ENCODE results near the gene BHLHE23. TPM values are rescaled to one million over a fixed set of nuclear protein-coding genes. Genes with fewer than 3 reads are reported as not detected.

The BHLHE23 gene
- total RNA-seq, 4 donors from 2014 or later: not detected

DNA sequence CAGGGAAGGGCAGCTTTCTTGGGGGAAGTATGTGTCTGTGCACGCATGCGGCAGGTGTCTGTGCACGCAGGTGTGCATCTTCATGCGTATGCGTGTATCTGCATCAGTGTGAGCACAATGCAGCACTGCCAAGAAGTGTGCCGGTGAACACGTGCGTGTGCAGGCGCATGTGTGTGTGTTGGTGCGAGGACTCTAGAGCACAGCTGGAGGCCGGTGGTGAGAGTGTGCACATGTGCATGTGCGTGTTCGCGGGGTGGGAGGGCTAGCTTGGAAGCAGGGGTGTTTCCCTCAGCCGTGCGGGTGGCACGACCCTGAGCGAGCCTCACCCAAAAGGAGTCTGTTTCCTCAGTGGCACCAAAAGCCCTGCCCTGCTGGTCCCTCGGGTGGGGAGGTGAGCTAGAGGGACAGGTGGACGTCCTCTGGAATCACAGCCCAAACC lies 46.7 kb downstream of the BHLHE23 start:
- 64% methylated on average over 14 of the region's 20 CpGs for WGBS
- peaks cover 12% of the 10 kb centered on the region for H3K36me3 ChIP-seq

DNA sequence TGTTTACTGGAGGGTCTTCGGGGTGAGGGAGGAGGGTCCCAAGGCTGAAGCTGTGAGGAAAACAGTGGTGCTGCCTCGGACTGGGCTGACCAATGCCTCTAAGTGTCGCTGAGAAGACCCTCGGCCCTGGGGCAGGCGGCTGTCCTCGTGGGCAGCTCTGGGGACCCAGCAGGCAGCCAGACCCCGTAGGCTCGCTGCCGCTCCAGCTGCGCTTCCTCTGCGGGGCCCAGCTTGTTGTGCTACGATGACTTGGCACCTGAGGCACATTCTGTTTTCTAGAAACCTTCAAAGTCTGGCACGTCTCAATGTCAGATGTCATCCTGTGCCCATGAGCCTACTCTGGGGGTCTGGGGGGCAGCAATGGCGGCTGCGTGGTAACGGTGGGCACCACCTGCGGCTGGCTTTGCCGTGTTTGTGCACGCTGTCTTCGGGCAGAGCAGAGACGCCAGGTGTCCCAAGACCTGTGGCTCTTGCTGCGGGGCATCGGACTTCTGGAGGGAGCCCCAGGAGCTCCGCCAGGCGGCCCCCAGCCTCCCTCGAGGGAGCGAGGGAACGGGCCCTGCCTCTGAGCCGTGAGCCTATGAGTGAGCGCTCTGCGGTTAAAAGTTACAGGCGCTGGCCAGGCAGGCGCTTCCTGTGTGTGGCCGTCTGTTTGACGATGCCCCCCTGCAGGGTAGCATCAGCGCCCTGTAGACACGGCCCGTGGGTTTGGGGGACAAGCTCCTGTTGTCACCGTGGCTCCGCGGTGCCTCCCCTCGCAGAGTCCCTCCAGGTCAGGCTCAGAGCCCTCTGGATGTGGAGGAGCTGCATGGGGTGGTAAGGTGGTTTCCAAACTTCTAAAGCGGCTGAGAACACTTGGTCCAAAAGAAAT lies 47.4 kb downstream of the BHLHE23 start:
- no peak overlapping the region for H3K4me3 ChIP-seq
- no peaks in the 10 kb centered on the region for H3K9me3 ChIP-seq
- no peak overlapping the region for H3K27ac ChIP-seq
- H3K4me1 ChIP-seq: peaks cover 5% of the 10 kb centered on the region
- TF ChIP-seq POLR2AphosphoS5 (IDR thresholded peaks at IDR 0.05) (no peak), POLR2A (IDR thresholded peaks at IDR 0.05) (no peak), EP300 (IDR thresholded peaks at IDR 0.05) (no peak)
- TF ChIP-seq, protein P1, sequence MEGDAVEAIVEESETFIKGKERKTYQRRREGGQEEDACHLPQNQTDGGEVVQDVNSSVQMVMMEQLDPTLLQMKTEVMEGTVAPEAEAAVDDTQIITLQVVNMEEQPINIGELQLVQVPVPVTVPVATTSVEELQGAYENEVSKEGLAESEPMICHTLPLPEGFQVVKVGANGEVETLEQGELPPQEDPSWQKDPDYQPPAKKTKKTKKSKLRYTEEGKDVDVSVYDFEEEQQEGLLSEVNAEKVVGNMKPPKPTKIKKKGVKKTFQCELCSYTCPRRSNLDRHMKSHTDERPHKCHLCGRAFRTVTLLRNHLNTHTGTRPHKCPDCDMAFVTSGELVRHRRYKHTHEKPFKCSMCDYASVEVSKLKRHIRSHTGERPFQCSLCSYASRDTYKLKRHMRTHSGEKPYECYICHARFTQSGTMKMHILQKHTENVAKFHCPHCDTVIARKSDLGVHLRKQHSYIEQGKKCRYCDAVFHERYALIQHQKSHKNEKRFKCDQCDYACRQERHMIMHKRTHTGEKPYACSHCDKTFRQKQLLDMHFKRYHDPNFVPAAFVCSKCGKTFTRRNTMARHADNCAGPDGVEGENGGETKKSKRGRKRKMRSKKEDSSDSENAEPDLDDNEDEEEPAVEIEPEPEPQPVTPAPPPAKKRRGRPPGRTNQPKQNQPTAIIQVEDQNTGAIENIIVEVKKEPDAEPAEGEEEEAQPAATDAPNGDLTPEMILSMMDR (IDR thresholded peaks at IDR 0.05): no peak
- 61% methylated on average over 17 of the region's 43 CpGs for WGBS
- H3K27me3 ChIP-seq: no peaks in the 10 kb centered on the region
- peaks cover 12% of the 10 kb centered on the region for H3K36me3 ChIP-seq
- DNase-seq (ENCODE audit: low spot score in 2 of 2): no peak

More for the DNA sequence above, 46.7 kb downstream of the BHLHE23 start:
- Histone ChIP-seq H3K27me3 (no peaks in the 10 kb centered on the region), H3K4me3 (no peak overlapping the region), H3K9me3 (no peaks in the 10 kb centered on the region), H3K27ac (no peak overlapping the region), H3K4me1 (peaks cover 6% of the 10 kb centered on the region)
- no peak for TF ChIP-seq POLR2AphosphoS5 (IDR thresholded peaks at IDR 0.05)
- no peak for TF ChIP-seq POLR2A (IDR thresholded peaks at IDR 0.05)
- TF ChIP-seq, protein P1 (IDR thresholded peaks at IDR 0.05): no peak
- no peak for TF ChIP-seq EP300 (IDR thresholded peaks at IDR 0.05)
- DNase-seq (ENCODE audit: low spot score in 2 of 2): no peak

DNA sequence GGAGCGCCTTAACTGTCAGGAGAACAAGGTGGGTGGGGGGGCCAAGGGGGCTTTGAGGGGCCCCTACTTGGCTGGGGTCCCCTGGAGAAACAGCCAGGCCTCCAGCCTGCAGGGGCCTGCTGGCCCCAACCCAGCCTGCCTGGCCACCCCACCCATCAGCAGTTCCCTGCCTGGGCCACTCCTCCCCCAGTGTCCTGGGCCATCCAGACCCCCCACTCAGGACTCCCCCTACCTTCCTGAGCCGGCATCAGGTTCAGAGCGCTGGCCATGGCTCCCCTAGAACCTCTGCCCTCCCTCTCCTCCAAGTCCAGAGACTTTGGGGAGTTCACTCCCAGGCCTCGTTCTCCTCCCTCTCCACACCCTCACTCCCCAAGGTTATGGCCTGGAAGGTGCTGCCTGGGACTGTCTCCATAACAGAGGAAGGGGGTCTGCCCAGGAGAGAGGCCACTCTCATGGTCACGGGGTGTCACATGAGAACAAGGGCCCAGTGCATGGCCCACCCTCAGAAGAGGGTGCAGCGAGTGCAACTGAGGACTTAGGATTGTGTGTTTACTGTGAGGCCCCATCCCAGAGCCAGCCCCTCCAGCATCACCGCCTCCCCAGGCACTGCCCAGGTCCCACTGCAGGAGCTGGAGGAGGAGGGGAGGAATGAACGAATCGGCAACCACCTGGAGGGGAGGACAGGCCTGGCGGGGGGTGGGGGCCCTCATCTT lies 48.2 kb downstream of the BHLHE23 start:
- WGBS: 87% methylated on average over 6 of the region's 10 CpGs
- peaks cover 11% of the 10 kb centered on the region for H3K36me3 ChIP-seq
- no peak for DNase-seq (ENCODE audit: low spot score in 2 of 2)

DNA sequence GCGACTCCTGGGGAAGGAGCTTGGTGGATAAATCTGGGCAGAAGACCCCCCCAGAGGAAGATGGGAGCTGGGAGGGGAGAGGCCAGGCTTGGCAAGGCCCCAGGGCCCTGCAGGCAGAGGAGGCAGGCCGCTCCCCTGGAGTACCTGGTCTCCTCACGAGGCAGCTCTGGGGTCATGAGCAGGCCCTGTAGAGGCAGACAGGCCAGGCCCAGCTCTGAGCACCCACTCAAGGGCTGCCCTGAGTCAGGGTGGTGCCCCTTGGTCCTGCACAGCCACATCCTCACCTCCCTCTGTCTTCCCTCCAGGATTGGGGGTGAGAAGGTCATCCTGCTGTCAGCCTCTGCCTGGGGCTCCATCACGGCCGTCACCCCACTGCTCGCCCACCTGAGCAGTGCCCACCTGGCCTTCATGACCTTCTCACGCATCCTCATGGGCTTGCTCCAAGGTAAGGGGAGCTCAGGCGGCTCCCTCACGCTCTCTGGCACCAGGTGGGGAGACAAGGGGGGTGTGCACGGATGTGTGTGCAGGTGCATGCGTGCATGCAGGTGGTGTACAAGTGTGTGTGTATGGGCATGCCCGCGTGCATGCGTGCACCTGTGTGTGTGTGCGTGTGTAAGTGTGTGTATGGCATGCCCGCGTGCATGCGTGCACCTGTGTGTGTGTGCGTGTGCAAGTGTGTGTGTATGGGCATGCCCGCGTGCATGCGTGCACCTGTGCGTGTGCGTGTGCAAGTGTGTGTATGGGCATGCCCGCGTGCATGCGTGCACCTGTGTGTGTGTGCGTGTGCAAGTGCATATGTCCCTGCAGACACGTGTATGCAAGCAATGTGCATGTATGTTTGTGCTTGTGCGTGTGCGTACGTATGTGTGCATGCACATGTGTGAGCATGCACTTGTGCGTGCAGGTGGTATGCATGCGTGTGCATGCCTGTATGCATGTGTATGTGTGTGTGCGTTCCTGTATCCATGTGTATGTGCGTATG lies 49.3 kb downstream of the BHLHE23 start:
- Histone ChIP-seq H3K4me1 (peaks cover 24% of the 10 kb centered on the region), H3K27ac (no peak overlapping the region), H3K4me3 (no peak overlapping the region), H3K9me3 (no peaks in the 10 kb centered on the region), H3K36me3 (peaks cover 2% of the 10 kb centered on the region), H3K27me3 (no peaks in the 10 kb centered on the region)
- DNase-seq (ENCODE audit: low spot score in 2 of 2): no peak
- WGBS: 94% methylated on average over 23 of the region's 36 CpGs
- TF ChIP-seq, protein P1 (IDR thresholded peaks at IDR 0.05): no peak
- TF ChIP-seq POLR2A (IDR thresholded peaks at IDR 0.05): no peak
- no peak for TF ChIP-seq POLR2AphosphoS5 (IDR thresholded peaks at IDR 0.05)
- TF ChIP-seq EP300 (IDR thresholded peaks at IDR 0.05): no peak

More for the DNA sequence above, 48.2 kb downstream of the BHLHE23 start:
- Histone ChIP-seq H3K4me3 (no peak overlapping the region), H3K4me1 (peaks cover 13% of the 10 kb centered on the region), H3K27me3 (no peaks in the 10 kb centered on the region), H3K27ac (no peak overlapping the region), H3K9me3 (no peaks in the 10 kb centered on the region)
- TF ChIP-seq EP300 (IDR thresholded peaks at IDR 0.05): no peak

DNA sequence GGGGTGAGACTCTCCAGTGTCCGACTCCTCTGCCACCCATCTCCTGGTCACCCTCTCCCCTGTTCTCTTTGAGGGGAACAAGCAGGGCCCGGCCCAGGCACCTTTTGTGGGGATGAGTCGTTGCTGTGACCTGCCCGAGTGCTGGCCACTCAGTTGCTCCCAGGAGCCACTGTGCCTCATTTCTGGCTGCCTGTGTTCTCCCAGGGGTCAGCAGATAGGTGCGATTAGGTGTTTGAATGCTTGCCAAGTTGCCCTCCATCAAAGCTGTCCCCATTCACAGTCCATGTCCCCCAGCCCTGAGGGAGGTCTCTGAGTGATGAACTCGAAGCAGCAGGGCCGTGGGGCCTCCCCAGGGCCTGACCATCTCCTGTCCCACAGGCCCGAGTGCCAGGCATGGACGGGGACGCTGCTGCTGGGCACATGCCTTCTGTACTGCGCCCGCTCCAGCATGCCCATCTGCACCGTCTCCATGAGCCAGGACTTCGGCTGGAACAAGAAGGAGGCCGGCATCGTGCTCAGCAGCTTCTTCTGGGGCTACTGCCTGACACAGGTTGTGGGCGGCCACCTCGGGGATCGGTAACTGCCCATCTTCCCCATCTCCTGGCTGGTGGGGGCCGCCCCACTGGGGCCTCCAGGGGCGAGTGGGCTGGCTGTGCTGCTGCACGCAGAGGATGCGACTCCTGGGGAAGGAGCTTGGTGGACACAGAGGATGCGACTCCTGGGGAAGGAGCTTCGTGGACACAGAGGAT lies 50.2 kb downstream of the BHLHE23 start:
- Histone ChIP-seq H3K27ac (no peak overlapping the region), H3K4me3 (no peak overlapping the region), H3K9me3 (no peaks in the 10 kb centered on the region), H3K27me3 (no peaks in the 10 kb centered on the region), H3K4me1 (peaks cover 30% of the 10 kb centered on the region), H3K36me3 (peaks cover 2% of the 10 kb centered on the region)
- 76% methylated on average over 14 of the region's 25 CpGs for WGBS
- no peak for DNase-seq (ENCODE audit: low spot score in 2 of 2)
- no peak for TF ChIP-seq EP300 (IDR thresholded peaks at IDR 0.05)

Other genes starting within 250 kb of the BHLHE23 start
- 10 to 100 TPM in 3 of 4 donors, 1 to 10 TPM in 1; 10.0 to 13.3 (median 11.7) TPM for gene MRGBP, start 210.5 kb downstream of the BHLHE23 start, total RNA-seq
- gene OGFR, start 202.1 kb downstream of the BHLHE23 start, total RNA-seq: 10 to 100 TPM; 32.1 to 54.1 (median 42.5) TPM
- 10 to 100 TPM in 1 of 4 donors, 1 to 10 TPM in 3; 6.1 to 11.3 (median 8.1) TPM for gene COL9A3, start 189.9 kb downstream of the BHLHE23 start, total RNA-seq
- 10 to 100 TPM in 2 of 4 donors, 1 to 10 TPM in 2; 9.0 to 20.3 (median 12.7) TPM for gene TCFL5, start 145.1 kb downstream of the BHLHE23 start, total RNA-seq
- 100 to 1,000 TPM in 1 of 4 donors, 10 to 100 TPM in 3; 64.6 to 143 (median 79.2) TPM for gene DIDO1, start 80.5 kb downstream of the BHLHE23 start, total RNA-seq
- 10 to 100 TPM; 30.4 to 57.0 (median 45.1) TPM for gene GID8, start 68.8 kb downstream of the BHLHE23 start, total RNA-seq
- 1 to 10 TPM in 1 of 4 donors, under 1 TPM in 3; 0.10 to 2.1 (median 0.66) TPM for gene SLC17A9, start 54.3 kb downstream of the BHLHE23 start, total RNA-seq
- gene YTHDF1, start 209.2 kb upstream of the BHLHE23 start, total RNA-seq: 10 to 100 TPM; 32.7 to 40.6 (median 34.0) TPM
- gene BIRC7, start 228.9 kb upstream of the BHLHE23 start, total RNA-seq: 1 to 10 TPM in 3 of 4 donors, under 1 TPM in 1; 0.49 to 3.0 (median 1.7) TPM
- gene NKAIN4, start 247.5 kb upstream of the BHLHE23 start, total RNA-seq: under 1 TPM in 1 of 4 donors, not detected in 3; 0.42 TPM

All from suprapubic skin (tissue), 4 donors.